GM12892 (cell line): ENCODE data around the gene RPP38.

ENCODE experiments used
- POLR2A ChIP-seq: IDR thresholded peaks from 2 replicates; pipeline ENCODE4 v1.6.1; 2011; ENCODE audit warnings: low read depth, low read length, control low read depth
- POLR2AphosphoS5 ChIP-seq: IDR thresholded peaks from 2 replicates; pipeline ENCODE4 v1.6.1; 2011; ENCODE audit warnings: low read depth, low read length, control low read depth

DNA sequence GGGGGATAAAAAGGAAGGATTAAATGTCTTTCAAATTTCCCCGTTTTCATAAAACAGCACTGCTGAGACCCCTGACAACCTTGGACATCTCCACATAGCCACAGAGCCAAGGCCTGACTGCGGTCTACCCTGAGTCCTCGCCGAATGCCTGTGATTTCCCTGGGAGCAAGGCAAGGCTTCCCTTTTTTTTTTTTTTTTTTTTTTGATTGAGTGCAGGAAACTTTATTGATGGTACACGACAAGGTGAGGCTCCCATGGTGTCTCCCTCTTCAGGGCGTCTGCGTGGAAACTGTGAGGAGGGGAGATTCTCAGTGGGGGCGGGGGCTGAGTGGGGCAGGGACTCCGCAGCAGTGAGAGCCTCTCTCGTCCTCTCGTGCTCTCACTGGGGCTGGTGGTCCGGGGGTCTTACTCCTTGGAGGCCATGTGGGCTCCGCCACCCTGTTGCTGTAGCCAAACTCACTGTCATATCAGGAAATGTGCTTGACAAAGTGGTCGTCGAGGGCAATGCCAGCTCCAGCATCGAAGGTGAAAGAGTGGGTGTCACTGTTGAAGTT is 4.2 kb upstream of the RPP38 start:
- TF ChIP-seq POLR2AphosphoS5 (no peak), POLR2A (no peak)
